Stimulated activated naive B cell treated with anti-CD40 and anti-IgM and Interleukin-4, amounts not matched to agents 10 μg/mL and 1 μg/mL and 100 μg/mL, for 72 hours (primary cell): Measurements from ENCODE around the gene OR4D1.

ENCODE experiments used
- ATAC-seq, 2 donors: fragments of 150-1000 bp; cut with Tn5 transposase; replicated peaks; 2 replicates each; pipeline ENCODE4 v1.10.0; 2021; ENCODE audit warnings: moderate library complexity in 1 of 2
- DNase-seq: peaks from one replicate; pipeline ENCODE4 v3.0.0; 2021
- H3K27ac Mint-ChIP-seq: one replicate; pipeline ENCODE4 v1.8.0; 2022; ENCODE audit warnings: mild to moderate bottlenecking, mixed read lengths
- H3K27me3 Mint-ChIP-seq, 2 donors: one replicate each; pipeline ENCODE4 v1.8.0; 2022; ENCODE audit warnings: mixed read lengths in 2 of 2
- H3K36me3 Mint-ChIP-seq, 2 donors: one replicate each; pipeline ENCODE4 v1.8.0; 2022; ENCODE audit warnings: mixed read lengths in 2 of 2, mild to moderate bottlenecking in 1 of 2
- H3K4me1 Mint-ChIP-seq, 2 donors: one replicate each; pipeline ENCODE4 v1.8.0; 2022; ENCODE audit warnings: mixed read lengths in 2 of 2, mild to moderate bottlenecking in 1 of 2
- H3K4me3 Mint-ChIP-seq, 2 donors: one replicate each; pipeline ENCODE4 v1.8.0; 2022; ENCODE audit warnings: mild to moderate bottlenecking in 2 of 2, mixed read lengths in 2 of 2, moderate library complexity in 1 of 2
- H3K9me3 Mint-ChIP-seq, 2 donors: one replicate each; pipeline ENCODE4 v1.8.0; 2022; ENCODE audit warnings: mixed read lengths in 2 of 2, mild to moderate bottlenecking in 1 of 2

Gene OR4D1

DNA sequence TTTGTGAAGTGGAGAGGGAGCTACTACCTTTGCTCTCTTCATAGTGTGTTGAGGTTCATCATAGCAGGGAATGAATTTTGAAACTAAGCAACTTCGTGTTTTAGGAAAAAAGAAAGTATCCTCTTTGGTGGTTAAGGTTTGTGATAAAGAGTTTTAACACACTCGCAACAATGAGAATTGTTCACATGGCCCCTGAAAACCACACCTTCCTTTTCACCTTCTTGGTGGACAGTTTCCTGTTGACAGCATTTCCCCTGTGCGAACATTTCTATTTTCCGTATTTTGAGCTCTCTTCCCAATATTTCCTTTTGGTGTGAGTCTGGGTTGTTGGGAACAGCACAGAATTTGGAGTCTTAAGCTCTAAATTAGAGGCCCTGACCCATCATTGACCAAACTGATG, 22.4 kb downstream of the OR4D1 start:
- H3K27me3 Mint-ChIP-seq, result peaks cover 46 to 56% of the 10 kb centered on the region in 2 donors
- peaks cover 0 to 4% of the 10 kb centered on the region in 2 donors for H3K36me3 Mint-ChIP-seq
- H3K9me3 Mint-ChIP-seq, result peaks cover 0 to 4% of the 10 kb centered on the region in 2 donors
- no peaks in the 10 kb centered on the region for H3K4me1 Mint-ChIP-seq
- ATAC-seq (no peak), DNase-seq (no peak)
- H3K4me3 Mint-ChIP-seq, result no peak overlapping the region
- no peak overlapping the region for H3K27ac Mint-ChIP-seq

GRCh38 chr17:58172369-58173071, 24.3 kb downstream of the OR4D1 start:
- no peak for DNase-seq
- no peaks in the 10 kb centered on the region for H3K4me1 Mint-ChIP-seq
- peaks cover 0 to 4% of the 10 kb centered on the region in 2 donors for H3K9me3 Mint-ChIP-seq
- no peak overlapping the region for H3K27ac Mint-ChIP-seq
- peaks cover 0 to 4% of the 10 kb centered on the region in 2 donors for H3K36me3 Mint-ChIP-seq
- H3K27me3 Mint-ChIP-seq, result peaks cover 42 to 50% of the 10 kb centered on the region in 2 donors
- no peak overlapping the region for H3K4me3 Mint-ChIP-seq
- ATAC-seq, result peak; percentile 42 to 59

DNA sequence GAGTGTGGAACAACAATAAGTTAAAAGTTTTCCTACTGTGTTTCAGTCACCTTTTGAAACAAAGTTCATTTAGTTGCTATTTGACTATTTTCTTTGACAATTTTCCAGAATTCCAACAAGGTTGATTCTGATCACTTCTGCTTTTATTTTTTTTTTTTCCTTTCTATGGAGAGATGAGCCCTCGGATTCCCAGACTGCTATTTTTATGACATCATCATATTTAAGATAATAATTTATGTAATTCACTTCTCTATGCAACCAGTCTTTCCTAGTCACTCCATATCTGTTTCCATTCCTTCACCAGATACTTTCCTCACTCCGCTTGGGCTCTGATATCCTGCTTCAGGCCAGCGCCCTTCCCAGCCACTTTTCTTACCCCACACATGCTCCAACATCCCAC, 26.7 kb downstream of the OR4D1 start:
- Mint-ChIP-seq H3K36me3 (no peaks in the 10 kb centered on the region), H3K4me3 (no peak overlapping the region), H3K9me3 (no peaks in the 10 kb centered on the region), H3K4me1 (no peaks in the 10 kb centered on the region), H3K27ac (no peak overlapping the region), H3K27me3 (peaks cover 30 to 38% of the 10 kb centered on the region in 2 donors)
- no peak for DNase-seq
- ATAC-seq, result no peak

- DNase-seq, result no peak
- Mint-ChIP-seq H3K36me3 (no peaks in the 10 kb centered on the region), H3K27me3 (peaks cover 24 to 34% of the 10 kb centered on the region in 2 donors), H3K4me3 (no peak overlapping the region), H3K27ac (no peak overlapping the region), H3K9me3 (no peaks in the 10 kb centered on the region), H3K4me1 (peaks cover 0 to 3% of the 10 kb centered on the region in 2 donors)
- no peak for ATAC-seq
Observed at GRCh38 chr17:58176200-58176599, 28.0 kb downstream of the OR4D1 start.

GRCh38 chr17:58181796-58182195, 33.6 kb downstream of the OR4D1 start:
- peaks cover 16 to 19% of the 10 kb centered on the region in 2 donors for H3K4me1 Mint-ChIP-seq
- DNase-seq (no peak), ATAC-seq (no peak)
- H3K27ac Mint-ChIP-seq, result no peak overlapping the region
- H3K4me3 Mint-ChIP-seq, result no peak overlapping the region
- H3K9me3 Mint-ChIP-seq, result no peaks in the 10 kb centered on the region
- H3K36me3 Mint-ChIP-seq, result no peaks in the 10 kb centered on the region
- peaks cover 13 to 17% of the 10 kb centered on the region in 2 donors for H3K27me3 Mint-ChIP-seq

DNA sequence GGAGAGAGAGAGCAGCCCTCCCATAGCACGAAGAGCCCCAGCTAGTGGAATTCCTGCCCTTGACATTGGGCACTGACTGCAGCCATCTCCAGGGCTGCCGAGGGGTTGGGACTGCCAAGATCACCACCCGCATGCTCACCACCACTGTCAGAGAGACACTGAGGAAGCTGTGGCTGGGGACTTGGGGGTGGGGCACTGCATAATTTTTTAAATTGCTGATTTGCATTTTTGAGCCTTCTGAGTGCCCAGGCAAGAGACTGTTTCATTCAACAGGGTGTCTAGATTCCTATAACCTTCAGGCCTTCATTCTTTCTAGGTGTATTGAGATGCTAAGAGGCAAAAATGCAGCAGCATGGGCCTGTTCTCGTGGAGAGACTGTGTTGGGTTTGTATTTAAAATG, 35.3 kb downstream of the OR4D1 start:
- peaks cover 9 to 11% of the 10 kb centered on the region in 2 donors for H3K27me3 Mint-ChIP-seq

DNA sequence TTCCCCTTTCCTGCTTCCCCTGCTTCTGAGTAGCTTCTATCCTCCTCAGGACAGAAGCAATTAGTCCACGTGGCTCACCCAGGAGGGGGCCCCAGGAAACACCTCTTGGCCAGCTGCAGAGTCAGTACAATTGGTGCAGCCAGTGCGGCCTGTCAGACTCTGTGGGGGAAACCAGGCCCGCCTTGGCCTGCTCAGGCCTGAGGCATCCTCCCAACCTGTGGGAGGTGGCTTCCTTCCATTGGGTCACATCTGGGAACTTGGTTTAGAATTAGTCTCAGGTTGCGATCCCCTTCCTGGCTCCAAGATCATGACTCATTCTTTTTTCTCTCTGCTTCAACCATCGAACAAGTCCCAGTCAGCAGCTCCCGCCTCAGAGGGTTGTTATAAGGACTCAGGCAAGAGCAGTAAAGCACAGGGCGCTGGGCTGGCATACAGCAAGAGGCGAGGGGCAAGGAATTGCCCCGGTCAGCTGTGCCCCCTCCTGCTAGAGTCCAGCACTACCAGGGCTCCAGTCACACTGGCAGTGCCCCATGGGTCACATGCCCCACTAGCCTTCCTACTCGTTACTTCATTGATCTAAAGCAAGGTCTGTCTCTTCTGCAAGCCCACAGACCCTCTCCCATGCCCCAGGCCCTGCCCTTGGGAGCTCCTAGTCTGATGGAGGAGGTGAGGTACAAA, 36.3 kb downstream of the OR4D1 start:
- DNase-seq, result no peak
- ATAC-seq, result no peak
- Mint-ChIP-seq H3K4me1 (peaks cover 16 to 19% of the 10 kb centered on the region in 2 donors), H3K27ac (no peak overlapping the region), H3K27me3 (peaks cover 10 to 12% of the 10 kb centered on the region in 2 donors), H3K36me3 (no peaks in the 10 kb centered on the region), H3K9me3 (no peaks in the 10 kb centered on the region), H3K4me3 (no peak overlapping the region)

More for the DNA sequence above, 35.3 kb downstream of the OR4D1 start:
- H3K9me3 Mint-ChIP-seq, result no peaks in the 10 kb centered on the region
- ATAC-seq (no peak), DNase-seq (no peak)
- no peak overlapping the region for H3K27ac Mint-ChIP-seq
- no peaks in the 10 kb centered on the region for H3K36me3 Mint-ChIP-seq
- H3K4me1 Mint-ChIP-seq, result peaks cover 16 to 19% of the 10 kb centered on the region in 2 donors
- no peak overlapping the region for H3K4me3 Mint-ChIP-seq

DNA sequence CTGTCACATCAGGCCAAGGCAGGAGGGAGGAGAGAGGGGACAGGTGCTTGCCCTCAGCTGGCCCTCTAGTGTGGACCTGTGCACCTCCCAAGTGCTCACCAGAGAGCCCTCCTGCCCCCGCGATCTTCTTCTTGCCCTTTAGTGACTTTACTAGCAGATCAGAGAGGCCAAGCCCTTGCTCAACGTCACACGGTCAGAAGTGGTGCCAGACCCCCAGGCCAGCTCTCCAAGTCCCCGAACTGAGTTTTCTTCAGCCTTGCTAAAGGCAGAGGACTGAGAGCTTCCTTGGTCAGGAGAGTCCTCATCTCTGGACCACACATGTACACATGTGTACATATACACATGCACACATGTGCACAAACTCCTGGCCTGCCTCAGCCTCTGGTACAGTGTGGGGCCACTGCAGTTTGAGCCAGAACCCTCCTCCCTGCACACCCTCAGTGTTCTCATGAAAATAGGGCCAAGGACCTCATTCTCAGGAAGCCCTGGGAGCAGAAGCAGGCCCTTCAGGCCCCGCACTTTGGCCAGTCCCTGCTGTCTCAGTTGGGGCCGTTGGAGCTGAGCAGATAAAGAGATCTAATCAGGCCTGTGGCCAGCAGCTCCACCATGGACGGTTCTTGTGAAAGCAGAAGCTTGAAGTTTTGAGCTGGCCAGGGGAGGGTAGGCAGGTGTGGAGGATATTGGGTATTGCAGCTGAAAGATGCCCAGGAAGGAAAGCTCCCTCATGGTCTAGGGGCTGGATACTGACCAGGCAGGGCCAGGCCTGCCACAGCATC, 37.0 kb downstream of the OR4D1 start:
- Mint-ChIP-seq H3K4me1 (peaks cover 16 to 24% of the 10 kb centered on the region in 2 donors), H3K27me3 (peaks cover 18 to 19% of the 10 kb centered on the region in 2 donors), H3K9me3 (no peaks in the 10 kb centered on the region), H3K27ac (no peak overlapping the region), H3K4me3 (no peak overlapping the region), H3K36me3 (no peaks in the 10 kb centered on the region)
- no peak for DNase-seq
- ATAC-seq, result no peak

GRCh38 chr17:58186591-58186990, 38.4 kb downstream of the OR4D1 start:
- no peak overlapping the region for H3K4me3 Mint-ChIP-seq
- H3K9me3 Mint-ChIP-seq, result no peaks in the 10 kb centered on the region
- H3K36me3 Mint-ChIP-seq, result no peaks in the 10 kb centered on the region
- DNase-seq (no peak), ATAC-seq (no peak)
- H3K27me3 Mint-ChIP-seq, result peaks cover 25 to 33% of the 10 kb centered on the region in 2 donors
- H3K4me1 Mint-ChIP-seq, result peaks cover 13 to 24% of the 10 kb centered on the region in 2 donors
- H3K27ac Mint-ChIP-seq, result no peak overlapping the region

GRCh38 chr17:58187063-58187462, 38.9 kb downstream of the OR4D1 start:
- Mint-ChIP-seq H3K27me3 (peaks cover 25 to 33% of the 10 kb centered on the region in 2 donors), H3K4me1 (peaks cover 13 to 24% of the 10 kb centered on the region in 2 donors), H3K4me3 (no peak overlapping the region), H3K9me3 (no peaks in the 10 kb centered on the region), H3K36me3 (no peaks in the 10 kb centered on the region), H3K27ac (no peak overlapping the region)
- no peak for DNase-seq
- ATAC-seq, result no peak

- Mint-ChIP-seq H3K27me3 (peaks cover 31 to 33% of the 10 kb centered on the region in 2 donors), H3K9me3 (no peaks in the 10 kb centered on the region), H3K36me3 (no peaks in the 10 kb centered on the region), H3K27ac (no peak overlapping the region), H3K4me1 (peaks cover 15 to 24% of the 10 kb centered on the region in 2 donors), H3K4me3 (no peak overlapping the region)
- no peak for DNase-seq
- ATAC-seq, result no peak
Observed at GRCh38 chr17:58187675-58188074, 39.5 kb downstream of the OR4D1 start.

- Mint-ChIP-seq H3K9me3 (no peaks in the 10 kb centered on the region), H3K27ac (no peak overlapping the region), H3K36me3 (no peaks in the 10 kb centered on the region), H3K4me1 (peaks cover 14 to 22% of the 10 kb centered on the region in 2 donors), H3K27me3 (peaks cover 30 to 40% of the 10 kb centered on the region in 2 donors), H3K4me3 (no peak overlapping the region)
- ATAC-seq (no peak), DNase-seq (no peak)
Observed at GRCh38 chr17:58189436-58190146, 41.4 kb downstream of the OR4D1 start.

DNA sequence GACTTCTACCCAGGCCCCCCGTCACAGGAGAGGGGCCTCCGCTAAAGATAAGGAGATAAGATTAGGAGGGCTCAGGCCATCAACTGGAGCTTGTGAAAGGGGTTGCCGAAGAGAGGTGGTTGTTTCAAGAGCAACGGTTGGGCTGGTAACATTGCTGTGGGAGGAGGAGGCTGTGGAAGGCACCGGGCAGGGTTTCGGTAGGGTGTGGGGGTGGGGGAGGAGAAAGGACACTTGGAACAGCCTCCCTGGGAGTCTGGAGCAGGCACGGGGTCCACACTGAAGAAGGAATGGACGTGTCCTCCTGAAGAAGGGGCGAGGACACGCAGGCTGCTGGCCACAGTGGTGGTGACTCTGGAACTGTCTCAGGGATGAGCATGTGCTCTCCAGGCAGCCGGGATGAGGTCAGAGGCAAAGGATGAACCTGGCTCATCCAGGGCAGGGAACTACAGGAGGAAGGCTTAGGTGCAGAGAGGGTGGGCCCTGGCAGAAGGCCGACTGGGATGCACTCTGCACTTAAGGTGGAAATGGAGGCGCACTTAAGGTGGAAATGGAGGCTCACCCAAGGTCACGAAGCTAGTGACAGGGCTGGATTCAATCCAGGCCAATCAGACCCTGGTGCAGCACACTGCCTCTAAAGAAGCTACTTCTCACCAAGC, 43.2 kb downstream of the OR4D1 start:
- Mint-ChIP-seq H3K9me3 (no peaks in the 10 kb centered on the region), H3K27ac (no peak overlapping the region), H3K27me3 (peaks cover 30 to 43% of the 10 kb centered on the region in 2 donors)

More for the DNA sequence above, 43.2 kb downstream of the OR4D1 start:
- H3K36me3 Mint-ChIP-seq, result no peaks in the 10 kb centered on the region
- peaks cover 3 to 8% of the 10 kb centered on the region in 2 donors for H3K4me1 Mint-ChIP-seq
- ATAC-seq (no peak), DNase-seq (no peak)
- H3K4me3 Mint-ChIP-seq, result no peak overlapping the region
